DMS153 (cell line): ENCODE data around the gene KCNH4.
A peak's percentile ranks its signal among the peaks of the same experiment; 100 is the strongest.

ENCODE experiments used
- DNase-seq: peaks from one replicate; lab custom pipeline; 2025; lab: John Stamatoyannopoulos, UW

KCNH4 gene

GRCh38 chr17:42117397-42118125 is 63.4 kb downstream of the KCNH4 start:
- no peak for DNase-seq

GRCh38 chr17:42116705-42117396 is 64.1 kb downstream of the KCNH4 start:
- DNase-seq = peak; percentile 68

GRCh38 chr17:42114118-42114517 is 66.8 kb downstream of the KCNH4 start:
- no peak for DNase-seq

- no peak for DNase-seq
Measured at GRCh38 chr17:42113293-42114069, 67.5 kb downstream of the KCNH4 start.

- peak; percentile 77 for DNase-seq
Measured at GRCh38 chr17:42112552-42113176, 68.3 kb downstream of the KCNH4 start, which contains the start of gene DHX58. DHX58 (minus strand) TSS chr17:42112714; CDS start chr17:42111892, 822 bp downstream.

GRCh38 chr17:42111871-42112551 is 68.9 kb downstream of the KCNH4 start:
- DNase-seq = no peak

GRCh38 chr17:42111265-42111636 is 69.7 kb downstream of the KCNH4 start:
- DNase-seq = no peak

- DNase-seq = no peak
Measured at GRCh38 chr17:42110301-42111264, 70.4 kb downstream of the KCNH4 start.

- no peak for DNase-seq
Measured at GRCh38 chr17:42109086-42109485, 71.9 kb downstream of the KCNH4 start.

GRCh38 chr17:42107597-42108576 is 73.1 kb downstream of the KCNH4 start:
- peak; percentile 84 for DNase-seq

- DNase-seq = no peak
Measured at GRCh38 chr17:42107124-42107523, 73.8 kb downstream of the KCNH4 start.
